Measurements from ENCODE around the gene PKN1. TPM values are rescaled to one million over a fixed set of nuclear protein-coding genes. Genes with fewer than 3 reads are reported as not detected.

Gene PKN1
- total and polyA plus RNA-seq, 9 of the 15 experiments (the other 6 are each of a cell fraction or from before 2014, with no cell fraction given), result 0.30 to 228 (median 77.5) TPM

DNA sequence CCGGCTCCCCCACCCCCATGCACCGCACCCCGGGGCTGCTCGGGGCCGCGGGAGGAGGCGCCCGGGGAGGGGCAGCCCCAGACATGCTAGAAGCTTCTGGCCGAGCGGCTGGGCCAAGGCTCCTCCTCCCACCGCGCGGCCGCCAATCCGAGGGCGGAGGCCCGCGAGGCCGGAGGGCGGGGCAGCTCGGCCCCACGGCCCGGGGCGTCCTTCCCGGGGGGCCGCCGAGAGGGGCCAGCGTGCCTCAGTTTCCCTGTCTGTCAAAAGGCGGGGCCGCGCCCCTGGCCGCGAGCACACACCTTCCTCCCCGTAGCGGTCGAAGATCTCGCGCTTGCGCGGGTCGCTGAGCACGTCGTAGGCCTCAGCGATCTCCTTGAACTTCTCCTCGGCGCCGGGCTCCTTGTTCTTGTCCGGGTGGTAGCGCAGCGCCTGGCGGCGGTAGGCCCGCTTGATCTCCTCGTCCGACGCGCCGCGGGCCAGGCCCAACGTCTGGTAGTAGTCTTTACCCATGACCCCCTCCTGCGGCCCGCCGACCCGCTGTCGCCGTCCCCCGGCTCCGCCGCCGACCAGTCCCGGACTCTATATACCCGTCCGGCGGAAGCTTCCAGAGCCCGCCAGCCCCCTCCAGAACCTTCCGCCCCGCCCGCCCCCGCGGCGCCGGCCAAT, 84.9 kb downstream of the PKN1 start, which contains the start of gene DNAJB1 (continued):
- TF ChIP-seq, protein P1, sequence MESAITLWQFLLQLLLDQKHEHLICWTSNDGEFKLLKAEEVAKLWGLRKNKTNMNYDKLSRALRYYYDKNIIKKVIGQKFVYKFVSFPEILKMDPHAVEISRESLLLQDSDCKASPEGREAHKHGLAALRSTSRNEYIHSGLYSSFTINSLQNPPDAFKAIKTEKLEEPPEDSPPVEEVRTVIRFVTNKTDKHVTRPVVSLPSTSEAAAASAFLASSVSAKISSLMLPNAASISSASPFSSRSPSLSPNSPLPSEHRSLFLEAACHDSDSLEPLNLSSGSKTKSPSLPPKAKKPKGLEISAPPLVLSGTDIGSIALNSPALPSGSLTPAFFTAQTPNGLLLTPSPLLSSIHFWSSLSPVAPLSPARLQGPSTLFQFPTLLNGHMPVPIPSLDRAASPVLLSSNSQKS (CRISPR knock-in tag; IDR thresholded peaks at IDR 0.05), result no peak
- TF ChIP-seq ZNF778 (CRISPR knock-in tag; IDR thresholded peaks at IDR 0.05) (no peak), HIVEP1 (CRISPR knock-in tag; IDR thresholded peaks at IDR 0.05) (no peak), ZNF444 (CRISPR knock-in tag; IDR thresholded peaks at IDR 0.05) (no peak), FOXK1 (CRISPR knock-in tag; IDR thresholded peaks at IDR 0.05; ENCODE audit: borderline replicate concordance) (no peak), DPF2 (IDR thresholded peaks at IDR 0.05) (peak; percentile 8; the same call in 1 of the 2 replicates), ZKSCAN3 (CRISPR knock-in tag; IDR thresholded peaks at IDR 0.05) (no peak), U2AF1 (optimal IDR thresholded peaks at IDR 0.05; ENCODE audit: low read depth, low read length) (peak; percentile 95), CHD2 (IDR thresholded peaks at IDR 0.05; ENCODE audit: low read depth, low read length) (no peak), ZSCAN29 (IDR thresholded peaks at IDR 0.05) (no peak), ZNF311 (CRISPR knock-in tag; IDR thresholded peaks at IDR 0.05) (no peak), POLR3G (IDR thresholded peaks at IDR 0.05; ENCODE audit: extremely low read depth, insufficient read length, insufficient replicate concordance) (no peak), SIX5 (IDR thresholded peaks at IDR 0.05; ENCODE audit: borderline replicate concordance in 1 of 2, insufficient read depth in 1 of 2, low read depth in 1 of 2, low read length in 2 of 2) (no peak), BCOR (IDR thresholded peaks at IDR 0.05) (peak; percentile 92)
- TF ChIP-seq, protein P2, sequence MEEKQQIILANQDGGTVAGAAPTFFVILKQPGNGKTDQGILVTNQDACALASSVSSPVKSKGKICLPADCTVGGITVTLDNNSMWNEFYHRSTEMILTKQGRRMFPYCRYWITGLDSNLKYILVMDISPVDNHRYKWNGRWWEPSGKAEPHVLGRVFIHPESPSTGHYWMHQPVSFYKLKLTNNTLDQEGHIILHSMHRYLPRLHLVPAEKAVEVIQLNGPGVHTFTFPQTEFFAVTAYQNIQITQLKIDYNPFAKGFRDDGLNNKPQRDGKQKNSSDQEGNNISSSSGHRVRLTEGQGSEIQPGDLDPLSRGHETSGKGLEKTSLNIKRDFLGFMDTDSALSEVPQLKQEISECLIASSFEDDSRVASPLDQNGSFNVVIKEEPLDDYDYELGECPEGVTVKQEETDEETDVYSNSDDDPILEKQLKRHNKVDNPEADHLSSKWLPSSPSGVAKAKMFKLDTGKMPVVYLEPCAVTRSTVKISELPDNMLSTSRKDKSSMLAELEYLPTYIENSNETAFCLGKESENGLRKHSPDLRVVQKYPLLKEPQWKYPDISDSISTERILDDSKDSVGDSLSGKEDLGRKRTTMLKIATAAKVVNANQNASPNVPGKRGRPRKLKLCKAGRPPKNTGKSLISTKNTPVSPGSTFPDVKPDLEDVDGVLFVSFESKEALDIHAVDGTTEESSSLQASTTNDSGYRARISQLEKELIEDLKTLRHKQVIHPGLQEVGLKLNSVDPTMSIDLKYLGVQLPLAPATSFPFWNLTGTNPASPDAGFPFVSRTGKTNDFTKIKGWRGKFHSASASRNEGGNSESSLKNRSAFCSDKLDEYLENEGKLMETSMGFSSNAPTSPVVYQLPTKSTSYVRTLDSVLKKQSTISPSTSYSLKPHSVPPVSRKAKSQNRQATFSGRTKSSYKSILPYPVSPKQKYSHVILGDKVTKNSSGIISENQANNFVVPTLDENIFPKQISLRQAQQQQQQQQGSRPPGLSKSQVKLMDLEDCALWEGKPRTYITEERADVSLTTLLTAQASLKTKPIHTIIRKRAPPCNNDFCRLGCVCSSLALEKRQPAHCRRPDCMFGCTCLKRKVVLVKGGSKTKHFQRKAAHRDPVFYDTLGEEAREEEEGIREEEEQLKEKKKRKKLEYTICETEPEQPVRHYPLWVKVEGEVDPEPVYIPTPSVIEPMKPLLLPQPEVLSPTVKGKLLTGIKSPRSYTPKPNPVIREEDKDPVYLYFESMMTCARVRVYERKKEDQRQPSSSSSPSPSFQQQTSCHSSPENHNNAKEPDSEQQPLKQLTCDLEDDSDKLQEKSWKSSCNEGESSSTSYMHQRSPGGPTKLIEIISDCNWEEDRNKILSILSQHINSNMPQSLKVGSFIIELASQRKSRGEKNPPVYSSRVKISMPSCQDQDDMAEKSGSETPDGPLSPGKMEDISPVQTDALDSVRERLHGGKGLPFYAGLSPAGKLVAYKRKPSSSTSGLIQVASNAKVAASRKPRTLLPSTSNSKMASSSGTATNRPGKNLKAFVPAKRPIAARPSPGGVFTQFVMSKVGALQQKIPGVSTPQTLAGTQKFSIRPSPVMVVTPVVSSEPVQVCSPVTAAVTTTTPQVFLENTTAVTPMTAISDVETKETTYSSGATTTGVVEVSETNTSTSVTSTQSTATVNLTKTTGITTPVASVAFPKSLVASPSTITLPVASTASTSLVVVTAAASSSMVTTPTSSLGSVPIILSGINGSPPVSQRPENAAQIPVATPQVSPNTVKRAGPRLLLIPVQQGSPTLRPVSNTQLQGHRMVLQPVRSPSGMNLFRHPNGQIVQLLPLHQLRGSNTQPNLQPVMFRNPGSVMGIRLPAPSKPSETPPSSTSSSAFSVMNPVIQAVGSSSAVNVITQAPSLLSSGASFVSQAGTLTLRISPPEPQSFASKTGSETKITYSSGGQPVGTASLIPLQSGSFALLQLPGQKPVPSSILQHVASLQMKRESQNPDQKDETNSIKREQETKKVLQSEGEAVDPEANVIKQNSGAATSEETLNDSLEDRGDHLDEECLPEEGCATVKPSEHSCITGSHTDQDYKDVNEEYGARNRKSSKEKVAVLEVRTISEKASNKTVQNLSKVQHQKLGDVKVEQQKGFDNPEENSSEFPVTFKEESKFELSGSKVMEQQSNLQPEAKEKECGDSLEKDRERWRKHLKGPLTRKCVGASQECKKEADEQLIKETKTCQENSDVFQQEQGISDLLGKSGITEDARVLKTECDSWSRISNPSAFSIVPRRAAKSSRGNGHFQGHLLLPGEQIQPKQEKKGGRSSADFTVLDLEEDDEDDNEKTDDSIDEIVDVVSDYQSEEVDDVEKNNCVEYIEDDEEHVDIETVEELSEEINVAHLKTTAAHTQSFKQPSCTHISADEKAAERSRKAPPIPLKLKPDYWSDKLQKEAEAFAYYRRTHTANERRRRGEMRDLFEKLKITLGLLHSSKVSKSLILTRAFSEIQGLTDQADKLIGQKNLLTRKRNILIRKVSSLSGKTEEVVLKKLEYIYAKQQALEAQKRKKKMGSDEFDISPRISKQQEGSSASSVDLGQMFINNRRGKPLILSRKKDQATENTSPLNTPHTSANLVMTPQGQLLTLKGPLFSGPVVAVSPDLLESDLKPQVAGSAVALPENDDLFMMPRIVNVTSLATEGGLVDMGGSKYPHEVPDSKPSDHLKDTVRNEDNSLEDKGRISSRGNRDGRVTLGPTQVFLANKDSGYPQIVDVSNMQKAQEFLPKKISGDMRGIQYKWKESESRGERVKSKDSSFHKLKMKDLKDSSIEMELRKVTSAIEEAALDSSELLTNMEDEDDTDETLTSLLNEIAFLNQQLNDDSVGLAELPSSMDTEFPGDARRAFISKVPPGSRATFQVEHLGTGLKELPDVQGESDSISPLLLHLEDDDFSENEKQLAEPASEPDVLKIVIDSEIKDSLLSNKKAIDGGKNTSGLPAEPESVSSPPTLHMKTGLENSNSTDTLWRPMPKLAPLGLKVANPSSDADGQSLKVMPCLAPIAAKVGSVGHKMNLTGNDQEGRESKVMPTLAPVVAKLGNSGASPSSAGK (IDR thresholded peaks at IDR 0.05), result no peak
- TF ChIP-seq, protein P3, sequence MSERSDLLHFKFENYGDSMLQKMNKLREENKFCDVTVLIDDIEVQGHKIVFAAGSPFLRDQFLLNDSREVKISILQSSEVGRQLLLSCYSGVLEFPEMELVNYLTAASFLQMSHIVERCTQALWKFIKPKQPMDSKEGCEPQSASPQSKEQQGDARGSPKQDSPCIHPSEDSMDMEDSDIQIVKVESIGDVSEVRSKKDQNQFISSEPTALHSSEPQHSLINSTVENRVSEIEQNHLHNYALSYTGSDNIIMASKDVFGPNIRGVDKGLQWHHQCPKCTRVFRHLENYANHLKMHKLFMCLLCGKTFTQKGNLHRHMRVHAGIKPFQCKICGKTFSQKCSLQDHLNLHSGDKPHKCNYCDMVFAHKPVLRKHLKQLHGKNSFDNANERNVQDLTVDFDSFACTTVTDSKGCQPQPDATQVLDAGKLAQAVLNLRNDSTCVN (CRISPR knock-in tag; IDR thresholded peaks at IDR 0.05), result no peak
